Measurements from ENCODE around the gene SYNE1. TPM values are rescaled to one million over a fixed set of nuclear protein-coding genes. Genes with fewer than 3 reads are reported as not detected.

The SYNE1 gene
- total RNA-seq, 1 donor from 2014 or later: 12.7 TPM

DNA sequence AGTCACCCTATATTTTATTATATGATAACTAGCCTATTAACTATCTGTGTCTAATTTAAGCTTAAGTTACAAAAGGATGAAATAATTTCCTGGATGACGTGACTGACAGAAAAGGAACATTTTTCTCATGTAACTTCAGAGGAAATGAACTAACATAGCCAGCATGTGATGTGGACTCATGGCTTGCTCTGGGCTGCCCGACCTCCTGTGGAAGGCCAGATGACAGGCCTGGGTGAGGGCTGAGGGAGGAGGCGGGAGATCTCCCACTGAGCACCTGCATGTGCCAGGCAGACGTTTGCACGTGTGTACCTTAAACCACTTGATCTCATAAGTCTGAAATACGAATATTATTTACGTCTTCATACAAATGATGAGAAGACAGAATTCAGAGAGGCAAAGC, 321.1 kb downstream of the SYNE1 start:
- H3K4me1 Mint-ChIP-seq (ENCODE audit: unreplicated experiment): peaks cover 6% of the 10 kb centered on the region
- TF ChIP-seq, protein P1, sequence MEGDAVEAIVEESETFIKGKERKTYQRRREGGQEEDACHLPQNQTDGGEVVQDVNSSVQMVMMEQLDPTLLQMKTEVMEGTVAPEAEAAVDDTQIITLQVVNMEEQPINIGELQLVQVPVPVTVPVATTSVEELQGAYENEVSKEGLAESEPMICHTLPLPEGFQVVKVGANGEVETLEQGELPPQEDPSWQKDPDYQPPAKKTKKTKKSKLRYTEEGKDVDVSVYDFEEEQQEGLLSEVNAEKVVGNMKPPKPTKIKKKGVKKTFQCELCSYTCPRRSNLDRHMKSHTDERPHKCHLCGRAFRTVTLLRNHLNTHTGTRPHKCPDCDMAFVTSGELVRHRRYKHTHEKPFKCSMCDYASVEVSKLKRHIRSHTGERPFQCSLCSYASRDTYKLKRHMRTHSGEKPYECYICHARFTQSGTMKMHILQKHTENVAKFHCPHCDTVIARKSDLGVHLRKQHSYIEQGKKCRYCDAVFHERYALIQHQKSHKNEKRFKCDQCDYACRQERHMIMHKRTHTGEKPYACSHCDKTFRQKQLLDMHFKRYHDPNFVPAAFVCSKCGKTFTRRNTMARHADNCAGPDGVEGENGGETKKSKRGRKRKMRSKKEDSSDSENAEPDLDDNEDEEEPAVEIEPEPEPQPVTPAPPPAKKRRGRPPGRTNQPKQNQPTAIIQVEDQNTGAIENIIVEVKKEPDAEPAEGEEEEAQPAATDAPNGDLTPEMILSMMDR (IDR thresholded peaks at IDR 0.05; ENCODE audit: unreplicated experiment): no peak
- no peaks in the 10 kb centered on the region for H3K36me3 Mint-ChIP-seq (ENCODE audit: low read depth, unreplicated experiment)
- no peak overlapping the region for H3K27ac Mint-ChIP-seq (ENCODE audit: unreplicated experiment)
- H3K27me3 Mint-ChIP-seq (ENCODE audit: unreplicated experiment): no peaks in the 10 kb centered on the region
- no peaks in the 10 kb centered on the region for H3K9me3 Mint-ChIP-seq (ENCODE audit: unreplicated experiment)
- H3K4me3 Mint-ChIP-seq (ENCODE audit: unreplicated experiment): no peak overlapping the region
- DNase-seq (ENCODE audit: low spot score): no peak

DNA sequence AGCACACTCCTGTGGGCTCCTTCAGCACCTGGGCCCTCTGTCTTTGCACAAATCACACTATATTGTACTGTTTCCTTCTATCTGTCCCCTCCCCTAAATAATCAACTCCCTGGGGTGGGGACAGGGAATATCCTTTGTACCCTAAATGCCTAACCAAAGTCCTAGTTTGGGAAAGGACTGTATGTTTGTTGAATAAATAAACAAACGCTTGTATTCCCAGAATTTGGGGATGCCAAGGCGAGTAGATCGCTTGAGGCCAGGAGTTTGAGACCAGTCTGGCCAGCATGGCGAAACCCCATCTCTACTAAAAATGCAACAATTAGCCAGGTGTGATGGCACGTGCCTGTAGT, 322.7 kb downstream of the SYNE1 start:
- no peak overlapping the region for H3K27ac Mint-ChIP-seq (ENCODE audit: unreplicated experiment)
- peaks cover 6% of the 10 kb centered on the region for H3K4me1 Mint-ChIP-seq (ENCODE audit: unreplicated experiment)
- DNase-seq (ENCODE audit: low spot score): no peak

DNA sequence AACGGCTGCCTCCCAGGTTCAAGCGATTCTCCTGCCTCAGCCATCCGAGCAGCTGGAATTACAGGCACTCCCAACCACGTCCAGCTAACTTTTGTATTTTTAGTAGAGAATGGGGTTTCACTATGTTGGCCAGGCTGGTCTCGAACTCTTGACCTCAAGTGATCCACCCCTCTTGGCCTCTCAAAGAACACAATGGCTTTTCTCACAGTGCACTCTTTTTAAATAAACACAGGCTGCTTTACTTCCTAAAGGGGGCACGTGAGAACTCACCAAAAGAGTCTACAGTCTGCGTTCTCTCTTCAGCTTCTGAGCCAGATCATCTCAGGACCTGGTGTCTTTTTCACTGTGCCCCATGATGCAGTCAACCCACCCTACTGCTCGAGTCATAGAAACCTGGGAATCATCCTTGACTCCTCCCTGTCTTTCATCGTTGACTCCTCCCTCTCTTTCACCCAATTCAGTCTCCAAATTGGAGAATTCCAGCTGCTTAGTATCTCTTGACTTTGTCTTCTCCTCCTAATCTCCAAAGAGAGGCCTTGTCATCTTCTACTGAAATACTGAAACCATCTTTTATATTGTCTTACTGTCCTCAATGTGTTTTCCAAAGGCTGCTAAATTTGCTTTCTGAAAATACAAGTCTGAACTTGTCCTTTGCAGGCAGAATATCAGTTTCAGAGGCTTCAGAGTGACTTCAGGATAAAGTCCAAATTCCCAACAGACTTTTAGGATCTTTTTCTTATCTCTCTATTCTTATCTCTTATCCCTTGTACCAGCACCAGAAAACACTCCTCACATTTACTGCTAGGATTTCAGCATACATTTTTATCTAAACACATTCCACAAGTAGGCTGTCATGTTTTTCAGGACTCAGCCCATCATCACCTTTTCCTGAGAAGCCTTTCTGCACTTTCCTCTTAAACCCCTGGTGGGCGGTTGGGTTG, 323.4 kb downstream of the SYNE1 start:
- H3K27ac Mint-ChIP-seq (ENCODE audit: unreplicated experiment): no peak overlapping the region
- TF ChIP-seq, protein P1 (IDR thresholded peaks at IDR 0.05; ENCODE audit: unreplicated experiment): no peak
- H3K4me3 Mint-ChIP-seq (ENCODE audit: unreplicated experiment): no peak overlapping the region
- H3K36me3 Mint-ChIP-seq (ENCODE audit: low read depth, unreplicated experiment): no peaks in the 10 kb centered on the region
- no peak for DNase-seq (ENCODE audit: low spot score)
- peaks cover 6% of the 10 kb centered on the region for H3K4me1 Mint-ChIP-seq (ENCODE audit: unreplicated experiment)
- no peaks in the 10 kb centered on the region for H3K9me3 Mint-ChIP-seq (ENCODE audit: unreplicated experiment)
- H3K27me3 Mint-ChIP-seq (ENCODE audit: unreplicated experiment): no peaks in the 10 kb centered on the region

More for the DNA sequence above, 322.7 kb downstream of the SYNE1 start:
- H3K9me3 Mint-ChIP-seq (ENCODE audit: unreplicated experiment): no peaks in the 10 kb centered on the region
- H3K4me3 Mint-ChIP-seq (ENCODE audit: unreplicated experiment): no peak overlapping the region
- no peaks in the 10 kb centered on the region for H3K27me3 Mint-ChIP-seq (ENCODE audit: unreplicated experiment)
- H3K36me3 Mint-ChIP-seq (ENCODE audit: low read depth, unreplicated experiment): no peaks in the 10 kb centered on the region
- TF ChIP-seq, protein P1 (IDR thresholded peaks at IDR 0.05; ENCODE audit: unreplicated experiment): no peak

DNA sequence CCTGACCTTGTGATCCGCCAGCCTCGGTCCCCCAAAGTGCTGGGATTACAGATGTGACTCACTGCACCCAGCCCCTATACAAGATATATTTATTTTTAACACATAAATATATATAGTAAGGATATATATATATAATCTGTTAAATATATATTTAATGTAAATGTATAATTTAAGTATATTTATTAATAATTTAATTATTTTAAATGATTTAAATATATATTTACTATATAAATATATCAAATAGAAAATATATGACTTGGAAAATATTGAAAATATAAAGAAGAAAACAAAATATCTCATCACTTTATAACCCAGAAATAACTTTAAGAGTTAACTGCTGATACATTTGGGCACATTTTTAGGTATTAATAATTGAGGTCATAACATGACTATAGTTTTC, 324.7 kb downstream of the SYNE1 start:
- peaks cover 10% of the 10 kb centered on the region for H3K4me1 Mint-ChIP-seq (ENCODE audit: unreplicated experiment)
- no peaks in the 10 kb centered on the region for H3K9me3 Mint-ChIP-seq (ENCODE audit: unreplicated experiment)
- no peaks in the 10 kb centered on the region for H3K27me3 Mint-ChIP-seq (ENCODE audit: unreplicated experiment)
- TF ChIP-seq, protein P1 (IDR thresholded peaks at IDR 0.05; ENCODE audit: unreplicated experiment): no peak
- no peak for DNase-seq (ENCODE audit: low spot score)
- H3K4me3 Mint-ChIP-seq (ENCODE audit: unreplicated experiment): no peak overlapping the region
- no peak overlapping the region for H3K27ac Mint-ChIP-seq (ENCODE audit: unreplicated experiment)
- no peaks in the 10 kb centered on the region for H3K36me3 Mint-ChIP-seq (ENCODE audit: low read depth, unreplicated experiment)

DNA sequence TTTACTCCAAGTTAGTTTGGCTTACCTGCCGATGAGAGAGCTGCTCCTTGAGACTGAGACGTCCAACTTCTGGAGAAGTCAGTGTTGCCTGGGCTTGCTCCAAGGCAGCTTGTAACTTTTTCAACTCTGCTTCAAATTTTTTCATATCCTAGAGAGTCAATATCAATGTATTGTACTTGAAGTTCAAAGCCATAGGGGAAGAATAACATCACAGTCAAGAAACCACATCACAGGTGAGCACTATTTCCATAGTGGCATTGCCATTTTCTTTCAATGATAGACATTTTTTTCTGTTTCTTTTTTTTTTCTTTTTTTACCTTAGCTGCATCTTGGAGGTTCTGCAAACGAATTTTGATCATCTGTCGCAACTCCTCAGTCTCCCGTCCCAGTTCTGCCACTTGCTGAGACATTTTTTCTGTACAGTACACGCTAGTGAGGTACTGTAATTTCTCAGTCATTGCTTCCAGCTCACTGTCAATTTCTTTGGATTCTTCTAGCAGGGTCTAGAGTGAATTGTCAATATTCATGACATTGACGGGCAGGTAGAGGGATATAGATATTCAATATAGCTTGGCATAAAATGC, 326.7 kb downstream of the SYNE1 start:
- H3K36me3 Mint-ChIP-seq (ENCODE audit: low read depth, unreplicated experiment): no peaks in the 10 kb centered on the region
- TF ChIP-seq, protein P1 (IDR thresholded peaks at IDR 0.05; ENCODE audit: unreplicated experiment): no peak
- H3K4me3 Mint-ChIP-seq (ENCODE audit: unreplicated experiment): no peak overlapping the region
- no peak overlapping the region for H3K27ac Mint-ChIP-seq (ENCODE audit: unreplicated experiment)
- no peaks in the 10 kb centered on the region for H3K27me3 Mint-ChIP-seq (ENCODE audit: unreplicated experiment)
- DNase-seq (ENCODE audit: low spot score): no peak
- peaks cover 15% of the 10 kb centered on the region for H3K4me1 Mint-ChIP-seq (ENCODE audit: unreplicated experiment)
- H3K9me3 Mint-ChIP-seq (ENCODE audit: unreplicated experiment): no peaks in the 10 kb centered on the region

All from endothelial cell (in vitro differentiated cells).